HL-60/S4 treated with phorbol 12-myristate 13-acetate at 8.2 ng/mL for 4 days and 3 days (cell line): ENCODE measurements around the gene SP140.
"Not testable (repeated sequence)": the region's sequence is repeated elsewhere in the genome, so short reads cannot be mapped to it uniquely, and the experiment has no call there.

Experiments used
- in situ Hi-C: fragments of 300-500 bp; cut with MboI; formaldehyde crosslinking; loops from 2 replicates; pipeline ENCODE4 v1.15.0; 2022; ENCODE audit warnings: low sequenced_read_pairs

SP140 gene

GRCh38 chr2:230324503-230324902, 99.0 kb downstream of the SP140 start:
- in situ Hi-C loops = no loop called here

- in situ Hi-C loops = no loop called here
Observed at GRCh38 chr2:230325316-230326243, 100.0 kb downstream of the SP140 start.

DNA sequence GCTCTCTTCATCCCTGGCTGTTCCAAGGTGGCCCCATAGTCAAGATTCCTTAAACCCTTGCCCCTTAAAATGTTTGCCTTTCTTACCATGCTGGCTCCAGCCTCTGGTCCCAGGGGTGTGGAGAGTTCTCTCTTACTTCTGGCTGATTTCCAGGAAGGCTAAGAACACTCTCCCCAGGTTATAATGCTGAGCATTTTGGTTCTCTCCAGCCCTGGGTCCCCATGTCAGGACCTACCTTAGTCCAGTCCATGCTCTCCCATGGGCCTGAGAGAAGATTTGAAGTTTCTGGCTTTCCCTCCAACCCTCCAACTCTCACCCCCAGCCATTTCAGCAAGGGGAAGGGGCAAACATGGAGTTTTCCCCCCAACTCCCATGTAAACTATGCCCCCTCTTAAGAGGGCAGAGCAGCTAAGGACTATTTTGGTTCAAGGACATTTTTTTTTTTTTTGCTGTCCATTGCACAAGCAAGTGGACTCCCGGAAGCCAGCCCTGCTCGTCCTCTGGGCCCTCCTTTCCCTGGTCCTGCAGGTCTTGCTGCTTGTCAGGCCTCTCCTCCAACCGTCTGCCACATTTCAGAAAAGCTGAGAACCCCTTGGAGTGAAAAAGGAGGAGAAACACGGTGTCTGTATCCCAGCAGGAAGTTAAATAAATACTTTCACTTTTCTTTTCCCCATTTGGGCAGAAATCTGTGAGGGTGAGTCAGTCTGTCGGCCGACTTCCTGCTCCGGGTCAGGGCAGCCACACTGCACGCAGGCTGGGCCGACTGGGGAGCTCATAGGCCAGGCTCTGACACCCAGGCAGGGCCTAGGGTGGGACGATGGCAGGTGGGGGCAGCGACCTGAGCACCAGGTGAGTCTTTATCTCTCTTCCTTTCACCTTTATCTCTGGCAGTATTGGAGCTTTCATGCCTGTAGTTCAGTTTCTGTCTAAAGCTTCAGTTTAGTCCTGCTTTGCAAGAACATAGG, 101.2 kb downstream of the SP140 start, which contains the start of gene SP140L:
SP140L (plus strand) TSS at position 741 of the 965 bp plus-strand sequence; CDS start at position 818, 77 bp downstream.
- in situ Hi-C loops = no loop called here

DNA sequence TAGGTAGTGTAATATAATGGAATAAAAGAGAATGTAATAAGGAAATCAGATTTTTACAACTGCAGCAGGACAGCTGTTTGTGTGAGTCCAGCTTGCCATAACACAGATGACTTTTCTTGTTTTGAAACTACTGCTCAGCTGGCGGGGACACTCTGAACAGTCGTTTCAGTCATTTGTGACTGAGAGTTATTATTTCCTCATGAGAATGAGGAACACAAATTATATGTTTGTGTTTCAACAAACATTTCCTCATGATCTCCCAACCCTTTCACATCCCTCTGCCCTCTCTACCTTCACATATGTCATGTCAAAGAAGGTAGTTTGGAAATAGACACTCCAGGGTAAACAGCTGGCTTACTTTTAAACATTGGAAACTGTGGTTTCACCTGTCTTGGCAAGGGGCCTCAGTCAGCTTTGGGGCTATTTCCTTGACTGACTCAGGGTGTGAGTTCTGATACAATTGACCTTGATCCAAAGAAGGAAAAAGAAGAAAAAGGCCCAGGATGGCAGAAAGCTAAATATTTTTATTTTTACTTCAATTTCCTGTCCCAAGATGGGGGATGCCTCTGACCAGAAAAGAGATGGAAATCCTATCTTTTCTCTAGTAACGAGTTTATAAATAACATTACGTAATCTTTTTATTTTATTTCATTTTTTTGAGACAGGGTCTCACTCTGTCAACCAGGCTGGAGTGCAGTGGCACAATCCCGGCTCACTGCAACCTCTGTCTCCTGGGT, 102.0 kb downstream of the SP140 start:
- in situ Hi-C loops = no loop called here

DNA sequence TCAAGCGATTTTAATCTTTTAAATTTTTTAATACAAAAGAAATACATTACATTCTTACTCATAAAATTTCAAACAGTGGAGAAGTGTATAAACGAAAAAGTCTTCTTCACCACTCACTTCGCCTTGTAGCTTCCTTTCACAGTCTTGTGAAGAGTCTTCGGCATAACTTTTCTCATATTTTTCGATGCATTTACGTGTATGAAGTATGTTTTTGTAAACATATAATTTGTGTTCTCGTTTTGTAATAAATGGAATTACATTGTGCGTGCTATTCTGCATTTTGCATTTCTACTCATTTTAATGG, 102.6 kb downstream of the SP140 start:
- in situ Hi-C loops = no loop called here

DNA sequence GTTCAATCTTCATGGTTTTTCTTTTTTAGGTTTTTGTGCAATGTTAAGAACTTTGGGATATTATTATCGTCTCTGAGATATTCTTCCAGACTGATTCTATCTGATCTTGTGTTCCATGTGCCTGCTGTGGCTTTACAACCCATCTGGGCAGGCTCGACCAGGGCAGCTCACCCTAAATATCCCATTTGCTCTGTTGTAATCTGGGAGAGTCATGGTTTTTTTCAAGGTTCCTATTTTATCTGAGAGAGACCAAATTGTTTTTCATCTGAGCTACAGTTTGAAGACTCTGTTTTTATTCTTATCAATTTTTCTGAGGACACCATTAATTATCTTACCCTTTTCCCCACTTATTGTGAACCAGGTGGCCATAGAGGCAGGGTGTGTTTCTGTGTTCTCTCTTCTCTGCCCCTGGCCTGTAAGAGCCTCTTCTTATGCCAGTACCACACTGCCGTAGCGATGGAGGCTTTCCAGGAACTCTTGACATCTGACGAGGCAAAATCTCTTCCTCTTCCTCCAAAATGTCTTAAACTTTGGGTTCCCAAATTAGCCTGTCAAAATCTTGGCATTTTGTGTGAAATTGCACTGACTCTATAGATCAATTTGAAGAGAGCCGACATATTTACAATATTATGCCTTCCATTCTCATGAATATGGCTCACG, 104.5 kb downstream of the SP140 start:
- in situ Hi-C loops = no loop called here

DNA sequence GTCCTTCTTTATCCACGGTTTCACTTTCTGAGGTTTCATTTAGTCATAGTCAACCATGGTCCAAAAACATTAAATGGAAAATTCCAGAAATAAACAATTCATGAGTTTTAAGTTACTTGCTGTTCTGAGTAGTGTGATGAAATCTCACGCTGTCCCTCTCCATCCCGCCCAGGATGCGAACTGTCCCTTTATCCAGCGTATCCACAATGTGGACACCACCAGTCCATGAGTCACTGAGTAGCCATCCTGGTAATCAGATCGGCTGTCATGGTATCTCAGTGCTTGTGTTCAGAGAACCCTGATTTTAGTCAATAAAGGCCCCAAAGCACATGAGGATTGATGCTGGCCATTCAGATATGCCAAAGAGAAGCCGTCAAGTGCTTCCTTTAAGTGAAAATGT, 105.2 kb downstream of the SP140 start:
- in situ Hi-C loops = no loop called here

DNA sequence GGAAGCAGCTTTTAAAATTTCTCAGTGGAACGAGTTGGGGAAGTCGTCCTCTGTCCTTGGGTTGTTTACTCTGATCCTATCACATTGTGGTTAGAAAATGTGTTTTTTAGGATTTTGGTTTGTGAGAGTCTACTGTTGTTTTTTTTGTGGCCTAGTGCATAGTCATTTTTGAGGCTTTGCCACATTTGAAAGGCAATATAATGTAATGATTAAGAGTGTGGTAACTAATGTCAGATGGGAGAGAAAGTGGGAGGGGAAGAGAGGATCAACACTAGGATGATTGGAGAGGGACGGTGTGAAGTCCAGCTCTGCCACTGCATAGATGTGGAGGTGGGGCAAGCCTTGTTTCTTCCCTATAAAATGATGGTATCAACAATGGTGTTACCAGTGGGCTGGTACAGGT, 109.9 kb downstream of the SP140 start:
- in situ Hi-C loops = no loop called here

- in situ Hi-C loops = no loop called here
Observed at GRCh38 chr2:230335864-230336506, 110.4 kb downstream of the SP140 start.

- in situ Hi-C loops = not testable (repeated sequence)
Observed at GRCh38 chr2:230341936-230342528, 116.5 kb downstream of the SP140 start.

GRCh38 chr2:230343041-230343624, 117.6 kb downstream of the SP140 start:
- in situ Hi-C loops = not testable (repeated sequence)

DNA sequence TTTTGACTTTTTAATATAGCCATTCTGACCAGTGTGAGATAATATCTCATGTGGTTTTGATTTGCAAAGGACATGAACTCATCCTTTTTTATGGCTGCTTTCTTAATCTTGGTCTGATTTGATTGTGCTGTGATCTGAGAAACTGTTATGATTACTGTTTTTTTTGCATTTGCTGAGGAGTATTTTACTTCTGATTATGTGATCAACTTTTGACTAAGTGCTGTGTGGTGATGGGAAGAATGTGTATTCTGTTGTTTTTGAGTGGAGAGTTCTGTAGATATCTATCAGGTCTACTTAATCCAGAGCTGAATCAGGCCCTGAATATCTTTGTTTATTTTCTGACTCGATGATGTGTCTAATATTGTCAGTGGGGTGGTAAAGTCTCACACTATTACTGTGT, 118.2 kb downstream of the SP140 start:
- in situ Hi-C loops = no loop called here

DNA sequence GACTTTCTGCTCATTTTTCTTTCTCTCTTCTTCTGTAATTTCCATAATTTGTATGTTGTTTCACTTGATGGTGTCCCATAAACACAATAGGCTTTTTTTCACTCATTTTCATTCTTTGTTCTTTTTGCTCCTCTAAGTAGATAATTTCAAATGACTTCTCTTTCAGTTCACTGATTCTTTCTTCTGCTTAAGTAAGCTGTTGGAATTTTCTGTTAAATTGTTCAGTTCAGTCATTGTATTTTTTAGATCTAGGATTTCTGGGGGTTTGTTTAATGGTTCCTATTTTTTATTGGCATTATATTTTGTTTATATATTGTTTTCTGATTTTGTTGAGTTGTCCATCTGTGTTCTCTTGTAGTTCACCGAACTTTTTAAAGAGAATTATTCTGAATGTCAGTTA, 120.9 kb downstream of the SP140 start:
- in situ Hi-C loops = no loop called here

DNA sequence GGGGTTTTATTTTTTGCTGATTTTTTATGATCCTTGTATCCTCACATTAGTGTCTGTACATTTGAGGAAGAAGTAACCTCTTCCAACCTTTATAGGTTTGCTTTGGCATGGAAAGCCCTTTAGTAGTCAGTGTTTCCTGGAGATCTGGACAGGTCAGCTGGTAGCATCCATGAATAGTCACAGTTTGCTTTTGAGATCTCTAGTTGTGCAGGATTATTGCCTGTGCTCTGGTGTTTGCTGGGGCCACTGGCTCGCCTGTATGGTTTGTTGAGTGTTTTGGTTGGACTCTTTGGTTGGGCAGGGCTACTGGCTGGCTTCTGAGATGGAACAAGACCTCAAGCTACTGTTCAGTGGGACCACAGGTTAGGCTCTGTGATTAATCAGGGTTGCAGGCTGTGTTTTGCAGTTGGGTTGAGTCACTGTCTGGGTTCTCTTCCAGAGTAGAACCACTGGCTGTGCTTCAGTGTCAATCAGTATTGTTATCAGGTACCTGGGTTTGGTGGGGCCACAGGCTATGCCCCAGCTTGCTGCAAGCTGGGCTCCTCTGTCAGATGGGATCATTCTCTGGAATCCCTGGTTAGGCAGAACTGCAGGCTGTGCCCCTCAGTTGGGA, 121.5 kb downstream of the SP140 start:
- in situ Hi-C loops = no loop called here

GRCh38 chr2:230347659-230348305, 122.2 kb downstream of the SP140 start:
- in situ Hi-C loops = no loop called here

GRCh38 chr2:230348787-230349186, 123.3 kb downstream of the SP140 start:
- in situ Hi-C loops = no loop called here

DNA sequence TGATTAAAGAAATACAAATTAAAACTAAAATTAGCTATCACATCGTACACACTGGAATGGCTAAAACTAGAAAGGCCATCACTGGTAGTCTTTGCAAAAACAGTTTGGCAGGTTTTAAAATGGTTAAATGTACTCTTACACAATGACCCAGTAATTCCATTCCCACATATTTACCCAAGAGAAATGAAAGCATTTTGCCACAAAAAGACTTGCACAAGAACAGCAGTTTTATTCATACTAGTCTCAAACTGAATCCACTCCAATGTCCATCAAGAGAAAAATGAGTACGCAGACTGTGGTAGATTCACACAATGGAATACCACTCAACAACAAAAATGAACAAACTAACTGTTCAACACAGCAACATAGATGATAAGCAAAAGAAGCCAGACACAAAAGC, 130.5 kb downstream of the SP140 start:
- in situ Hi-C loops = no loop called here

DNA sequence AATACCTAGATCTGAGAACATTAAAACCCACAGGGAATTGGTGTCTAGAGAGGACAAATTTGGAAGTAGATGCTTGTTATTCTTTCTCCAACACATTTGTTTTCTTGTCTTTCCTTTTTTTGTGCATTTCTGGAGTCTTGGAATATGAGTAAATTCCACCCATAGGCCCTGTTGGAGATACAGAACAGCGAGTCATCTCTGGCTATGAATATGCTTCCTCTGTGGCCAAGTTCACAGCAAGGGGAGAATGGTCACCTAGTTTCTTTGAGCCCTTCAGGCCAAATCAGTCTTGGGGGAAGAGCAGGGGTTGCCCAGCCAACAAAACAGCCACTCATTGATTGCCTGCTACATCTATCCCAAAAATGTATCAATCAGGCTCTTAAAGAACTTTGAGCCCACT, 132.8 kb downstream of the SP140 start:
- in situ Hi-C loops = no loop called here
